RPMI8226 (cell line): ENCODE measurements around the gene CTCF.
A peak's percentile ranks its signal among the peaks of the same experiment; 100 is the strongest.
"Not testable (repeated sequence)": the region's sequence is repeated elsewhere in the genome, so short reads cannot be mapped to it uniquely, and the experiment has no call there.

Experiments used
- DNase-seq: peaks from one replicate; pipeline ENCODE4 v3.0.0-alpha.2; 2015

CTCF gene

DNA sequence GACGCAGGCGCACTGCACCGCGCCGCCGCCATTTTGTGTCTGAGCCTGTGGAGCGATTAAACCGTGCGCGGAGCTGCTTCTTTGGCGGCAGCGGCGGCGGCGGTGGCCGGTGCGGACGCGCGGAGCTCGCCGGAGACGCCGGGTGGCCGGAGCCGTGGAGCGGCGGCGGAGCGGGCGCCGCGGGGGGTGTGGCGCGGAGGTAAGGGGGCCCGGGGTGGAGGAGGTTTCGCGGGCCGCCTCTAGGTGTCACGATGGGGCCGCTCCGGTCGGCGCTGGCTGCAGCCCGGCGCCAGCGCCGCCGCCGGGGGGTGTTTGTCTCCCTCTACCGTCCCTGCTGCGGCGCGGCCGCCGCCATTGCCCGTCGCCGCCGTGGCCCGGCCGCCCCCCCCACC is at the start of gene CTCF:
TSS of gene CTCF (plus strand) at position 1 of the 392 bp plus-strand sequence. CDS start 48,307 bp downstream, outside the sequence.
- peak; percentile 94 for DNase-seq

DNA sequence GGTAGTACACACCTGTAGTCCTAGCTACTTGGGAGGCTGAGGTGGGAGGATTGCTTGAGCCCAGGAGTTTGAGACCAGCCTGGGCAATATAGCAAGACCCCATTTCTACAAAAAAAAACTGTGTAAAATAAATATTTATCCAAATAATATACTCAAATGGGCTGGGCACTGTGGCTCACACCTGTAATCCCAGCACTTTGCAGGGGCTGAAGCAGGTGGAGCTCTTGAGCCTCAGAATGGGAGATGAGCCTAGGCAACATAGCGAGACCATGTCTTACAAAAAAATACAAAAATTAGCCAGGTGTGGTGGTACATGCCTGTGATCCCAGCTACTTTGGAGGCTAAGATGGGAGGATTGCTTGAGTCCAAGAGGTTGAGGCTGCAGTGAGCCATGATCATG is 48.4 kb upstream of the CTCF start:
- not testable (repeated sequence) for DNase-seq

DNA sequence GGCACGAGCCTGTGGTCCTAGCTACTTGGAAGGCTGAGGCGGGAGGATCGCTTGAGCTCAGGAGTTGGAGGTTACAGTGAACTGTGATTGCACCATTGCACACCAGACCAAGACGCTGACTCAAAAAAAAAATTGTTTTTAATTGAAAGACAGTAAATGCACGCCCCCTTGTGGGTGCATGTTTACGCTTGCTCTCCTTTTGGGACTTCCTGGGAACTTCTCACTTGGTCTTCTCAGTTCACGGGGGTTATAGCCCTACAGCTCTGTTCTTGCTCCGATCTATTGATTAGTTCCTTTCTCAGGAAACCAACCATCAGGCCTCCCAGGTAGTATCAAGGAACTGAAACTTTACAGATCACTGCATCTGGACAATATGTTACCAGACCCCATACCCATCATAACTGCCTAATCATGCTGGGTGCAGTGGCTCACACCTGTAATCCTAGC is 47.9 kb upstream of the CTCF start:
- DNase-seq = peak; percentile 94

DNA sequence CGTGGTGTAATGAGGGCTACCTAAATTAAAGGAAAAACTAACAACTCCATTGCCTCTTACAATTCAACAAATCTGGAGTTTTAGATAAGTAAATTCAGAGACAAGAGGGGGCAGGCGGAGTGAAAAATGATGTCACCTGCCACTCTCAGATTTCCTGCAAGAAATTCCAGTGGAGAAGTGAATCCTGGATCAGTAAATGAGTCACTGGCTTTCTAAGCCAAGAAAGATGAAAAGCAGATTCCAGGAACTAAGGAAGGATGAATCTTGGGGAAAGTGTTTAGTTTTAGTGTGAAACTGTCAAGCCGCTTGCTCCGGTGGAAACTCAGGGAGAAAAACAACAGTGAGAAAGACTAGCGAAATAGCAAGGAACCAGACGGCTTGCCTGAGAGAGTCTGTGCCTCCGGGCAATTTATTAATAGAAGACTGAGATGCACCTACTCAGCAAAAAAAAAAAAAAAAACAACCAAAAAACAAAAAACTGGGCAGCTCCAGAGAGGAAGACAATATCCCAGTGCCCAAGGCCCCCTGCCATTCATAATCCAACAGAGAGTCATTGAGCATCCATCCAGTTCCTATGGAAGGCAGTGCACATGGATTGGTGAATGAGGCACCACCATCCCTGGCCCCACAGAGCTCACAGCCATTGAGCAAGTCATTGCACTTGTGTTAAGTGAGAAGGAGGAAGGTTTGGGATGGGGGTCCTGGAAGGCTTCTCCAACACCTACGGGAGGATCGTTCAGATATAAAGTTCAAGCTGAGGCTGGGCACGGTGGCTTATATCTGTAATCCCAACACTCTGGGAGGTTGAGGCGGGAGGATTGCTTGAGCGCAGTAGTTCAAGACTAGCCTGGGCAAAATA is 45.8 kb upstream of the CTCF start:
- peak; percentile 51 for DNase-seq

DNA sequence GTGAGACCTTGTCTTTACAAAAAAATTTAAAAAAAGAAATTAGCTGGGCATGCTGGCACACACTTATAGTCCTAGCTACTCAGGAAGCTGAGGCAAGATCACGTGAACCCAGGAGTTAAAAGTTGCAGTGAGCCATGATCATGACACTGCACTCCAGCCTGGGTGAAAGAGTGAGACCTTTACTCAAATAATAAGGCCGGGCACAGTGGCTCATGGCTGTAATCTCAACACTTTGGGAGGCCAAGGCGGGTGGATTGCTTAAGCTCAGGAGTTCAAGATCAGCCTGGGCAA is 45.2 kb upstream of the CTCF start:
- no peak for DNase-seq

DNA sequence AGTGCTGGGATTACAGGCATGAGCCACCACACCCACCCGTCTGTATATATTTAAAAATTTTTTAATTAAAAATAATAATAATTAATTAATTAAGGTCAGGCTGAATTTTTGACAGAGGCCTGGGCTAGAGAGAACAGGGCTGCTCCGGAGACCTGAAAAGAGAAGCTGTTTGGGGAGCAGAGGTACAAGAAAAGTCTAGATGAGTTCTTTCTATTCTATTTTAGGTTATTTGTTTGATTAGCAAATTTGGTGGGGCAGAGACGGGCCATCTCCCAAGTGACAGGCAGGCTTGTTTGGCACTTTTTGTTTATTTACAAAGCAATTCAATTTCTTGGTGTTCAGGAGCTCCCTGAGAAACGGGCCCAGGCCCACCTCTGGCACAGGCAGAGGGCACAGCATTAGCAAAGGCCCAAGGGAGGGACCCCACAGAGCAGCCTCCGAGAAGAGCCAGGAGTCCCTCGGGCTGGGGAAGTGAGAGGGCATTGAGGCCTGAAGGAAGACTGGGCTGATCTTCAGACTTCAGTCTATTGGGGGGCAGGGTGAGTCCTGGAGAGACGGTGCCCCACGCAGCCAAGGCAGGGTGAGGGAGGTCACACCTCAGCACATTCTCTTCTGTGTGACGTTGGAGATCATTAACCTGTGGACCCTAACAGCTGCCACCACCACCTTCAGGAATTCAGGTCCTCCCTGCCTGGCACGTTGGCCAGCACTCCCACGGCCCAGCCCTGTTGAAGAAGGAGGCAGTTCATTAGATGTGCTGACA is 44.5 kb upstream of the CTCF start:
- DNase-seq = no peak

- no peak for DNase-seq
Observed at GRCh38 chr16:67518676-67519075, 43.6 kb upstream of the CTCF start.

DNA sequence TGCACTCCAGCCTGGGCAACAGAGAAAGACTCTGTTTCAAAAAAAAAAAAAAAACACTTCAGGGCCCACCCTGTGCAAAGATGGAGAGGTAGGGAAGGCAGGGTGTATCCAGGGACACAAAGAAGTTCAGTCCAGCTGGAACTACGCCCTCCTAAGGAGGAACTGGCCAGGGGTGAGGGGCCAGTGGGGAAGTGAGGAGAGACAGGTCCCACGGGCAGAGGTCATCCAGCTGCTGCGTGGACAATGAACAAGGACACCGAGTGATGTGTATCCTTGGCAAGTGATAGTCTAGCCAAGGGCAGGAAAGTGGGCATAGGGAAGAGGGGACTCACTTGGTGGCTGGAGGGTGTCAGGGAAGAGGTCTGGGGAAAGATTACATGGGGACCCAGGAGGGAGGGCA is 43.1 kb upstream of the CTCF start:
- DNase-seq = no peak

- DNase-seq = peak; percentile 98
Observed at GRCh38 chr16:67521095-67521804, 41.1 kb upstream of the CTCF start.

GRCh38 chr16:67525176-67525860 is 37.0 kb upstream of the CTCF start:
- DNase-seq = no peak

DNA sequence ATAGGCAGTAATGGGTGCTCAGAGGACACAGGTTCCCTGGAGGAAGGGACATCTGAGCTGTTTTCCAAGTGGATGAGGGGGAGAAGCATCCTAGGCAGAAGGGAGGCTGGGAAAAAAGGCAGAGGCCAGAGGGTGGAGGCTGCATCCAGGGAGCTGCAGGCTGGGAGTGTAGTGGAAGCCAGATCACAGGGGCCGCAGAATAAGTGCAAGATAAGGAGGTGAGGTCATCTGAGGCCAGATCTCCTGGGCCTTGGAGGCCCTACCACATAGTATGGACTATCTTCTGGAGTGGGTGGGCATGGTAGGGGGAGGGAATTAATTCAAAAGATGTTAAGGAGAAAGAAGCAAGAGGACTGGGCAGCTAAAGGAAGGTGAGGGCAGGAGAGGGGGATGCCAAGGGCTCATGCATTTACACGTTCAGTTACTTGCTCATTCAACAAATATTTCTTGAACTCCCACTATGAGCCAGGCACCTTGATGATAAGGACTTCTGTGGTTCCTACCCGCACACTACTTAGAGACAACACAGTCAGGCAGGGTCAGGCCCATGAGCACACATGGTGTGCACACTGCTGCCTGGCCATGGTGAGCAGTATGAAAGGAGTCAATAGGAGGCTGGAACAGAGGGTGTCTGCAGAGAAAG is 36.1 kb upstream of the CTCF start:
- DNase-seq = no peak

GRCh38 chr16:67528222-67528869 is 34.0 kb upstream of the CTCF start, which contains the start of gene RIPOR1:
Gene RIPOR1, plus strand, starts transcription at chr16:67528829. Its CDS starts 9,618 bp downstream, at chr16:67538447.
- DNase-seq = peak; percentile 79

GRCh38 chr16:67528870-67529581 is 33.3 kb upstream of the CTCF start:
- peak; percentile 71 for DNase-seq

GRCh38 chr16:67529582-67530012 is 32.7 kb upstream of the CTCF start:
- peak; percentile 59 for DNase-seq

- peak; percentile 82 for DNase-seq
Observed at GRCh38 chr16:67530013-67530939, 32.0 kb upstream of the CTCF start.

DNA sequence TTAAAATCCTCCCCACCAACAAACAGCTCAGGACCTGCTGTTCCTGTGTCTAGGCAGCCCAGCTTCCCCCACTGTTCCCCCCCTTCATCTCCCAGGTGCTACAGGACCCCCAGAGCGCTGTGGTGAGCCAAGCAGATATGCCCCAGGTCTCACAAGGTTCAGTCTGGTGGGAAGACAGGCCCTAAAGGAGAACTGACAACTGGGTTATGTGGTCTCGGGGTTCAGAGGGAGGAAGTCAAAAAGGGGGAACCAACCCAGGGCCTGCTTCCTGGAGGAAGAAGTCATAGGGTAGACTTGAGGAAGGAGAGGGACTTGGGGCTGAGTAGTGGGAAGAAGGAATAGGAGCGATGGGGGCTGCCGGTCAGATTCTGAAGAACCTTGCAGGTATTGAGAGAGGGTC is 31.1 kb upstream of the CTCF start:
- DNase-seq = no peak

DNA sequence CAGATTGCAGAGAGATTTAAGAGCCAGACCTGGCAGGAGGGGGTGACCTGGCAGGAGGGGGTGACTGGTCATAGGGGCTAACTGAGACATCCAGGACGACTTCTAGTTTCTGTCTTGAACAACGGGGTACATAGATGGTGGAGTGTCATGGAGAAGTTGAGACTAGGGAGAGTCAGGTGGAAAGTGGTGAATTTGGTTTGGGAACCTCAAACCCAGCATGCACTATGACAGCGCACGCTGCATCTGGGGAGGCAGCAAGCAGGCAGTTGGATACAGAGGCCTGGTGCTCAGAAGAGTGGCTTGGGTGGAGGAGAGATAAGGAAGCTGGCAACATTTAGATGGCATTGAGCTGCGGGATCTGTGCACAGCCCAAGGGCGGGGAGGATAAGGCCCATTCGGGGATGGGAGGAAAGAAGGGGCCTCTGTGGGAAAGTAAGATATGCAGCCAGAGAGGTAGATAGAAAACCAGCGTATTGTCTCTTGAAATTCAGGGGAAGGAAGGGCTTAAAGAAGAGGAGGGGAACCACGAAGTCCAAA is 29.2 kb upstream of the CTCF start:
- no peak for DNase-seq

- DNase-seq = not testable (repeated sequence)
Observed at GRCh38 chr16:67533987-67534386, 28.3 kb upstream of the CTCF start.

DNA sequence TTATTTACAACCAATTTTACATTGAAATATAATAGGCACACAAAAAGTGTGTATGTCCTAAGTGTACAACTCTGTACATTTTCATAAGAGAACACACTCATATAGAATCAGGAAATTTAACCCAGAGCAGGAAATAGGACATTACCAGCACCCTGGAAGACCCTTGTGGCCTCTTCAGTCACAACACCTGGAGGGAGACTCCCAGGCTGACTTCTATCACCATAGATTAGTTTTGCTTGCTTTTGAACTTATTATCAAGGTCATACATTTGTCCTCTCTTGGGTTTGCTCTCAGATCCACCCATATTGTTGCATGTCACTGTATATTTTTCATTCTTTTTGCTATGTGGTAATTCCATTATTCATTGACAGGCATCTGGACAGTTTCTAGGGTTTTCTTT is 27.9 kb upstream of the CTCF start:
- DNase-seq = no peak

GRCh38 chr16:67535201-67535600 is 27.1 kb upstream of the CTCF start:
- DNase-seq = no peak
